GM19023 (cell line): Measurements from ENCODE around the gene IGSF10.

Experiments used
- ATAC-seq: cut with Tn5 transposase; IDR thresholded peaks from one replicate; pipeline ENCODE4 v1.9.1; 2021; ENCODE audit warnings: mild to moderate bottlenecking, moderate library complexity; ENCODE audit not compliant: unreplicated experiment

IGSF10 gene

DNA sequence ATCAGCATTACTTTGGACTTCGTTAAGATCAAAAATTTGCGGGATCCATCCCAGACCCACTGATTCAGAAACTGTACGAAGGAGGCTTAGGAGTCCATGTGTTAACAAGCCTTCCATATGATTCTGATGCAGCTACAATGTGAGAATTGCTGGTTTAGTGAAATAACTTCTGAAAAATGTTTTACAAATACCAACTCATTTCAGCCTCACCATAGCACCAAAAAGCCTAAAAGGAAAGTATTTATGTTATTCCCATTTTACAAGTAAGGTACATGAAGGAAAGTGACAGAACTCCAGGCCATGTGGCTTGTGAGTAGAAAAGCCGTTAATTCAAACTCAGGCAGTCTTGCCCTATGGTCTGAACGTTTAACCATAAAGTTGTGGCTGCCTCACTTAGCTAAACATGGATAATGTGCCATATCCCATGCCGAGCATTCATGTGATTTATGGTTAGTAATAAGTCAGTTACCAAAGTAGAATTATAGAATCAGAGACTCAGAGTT is 1.5 kb upstream of the IGSF10 start:
- no peak for ATAC-seq

- ATAC-seq: no peak
Measured at GRCh38 chr3:151460228-151460627, 633 bp downstream of the IGSF10 start.

GRCh38 chr3:151459358-151459757 is 1.5 kb downstream of the IGSF10 start:
- ATAC-seq: no peak

DNA sequence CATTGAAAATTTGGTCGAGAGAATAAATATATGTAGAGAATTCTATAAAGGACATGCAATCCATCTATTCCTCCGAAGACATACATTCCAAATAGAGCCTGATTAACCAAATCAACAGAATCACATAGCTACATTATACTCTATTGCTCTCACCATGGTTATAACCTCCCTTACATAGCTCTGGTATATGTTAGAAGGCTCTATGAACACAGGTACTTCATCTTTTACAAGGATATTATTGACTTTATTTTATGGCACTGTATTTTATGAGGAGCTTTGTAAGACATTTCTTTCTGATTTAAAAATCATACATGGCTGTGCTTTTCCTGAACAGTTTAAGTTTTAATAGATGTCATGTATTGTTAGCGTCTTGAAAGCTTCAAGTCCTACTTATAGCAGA is 4.8 kb downstream of the IGSF10 start:
- ATAC-seq: no peak

GRCh38 chr3:151452841-151453240 is 8.0 kb downstream of the IGSF10 start:
- ATAC-seq: no peak

GRCh38 chr3:151452368-151452767 is 8.5 kb downstream of the IGSF10 start:
- no peak for ATAC-seq

DNA sequence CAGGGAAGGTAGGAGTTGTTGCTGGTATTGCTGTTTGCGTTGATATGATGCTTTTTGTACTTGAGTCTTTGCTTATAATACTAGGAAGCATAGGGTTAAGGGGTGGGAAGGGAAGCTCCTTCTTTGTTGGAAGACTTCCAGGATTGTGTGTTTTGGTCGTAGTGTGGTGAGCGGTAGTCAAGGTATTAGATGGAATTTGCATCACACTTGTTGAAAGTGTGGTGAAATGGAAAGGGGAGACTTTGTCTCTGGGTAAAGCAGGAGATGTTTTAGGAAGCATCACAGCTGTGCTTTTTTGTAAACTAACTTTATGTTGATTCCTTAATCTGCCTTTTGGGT is 14.9 kb downstream of the IGSF10 start:
- ATAC-seq: no peak

- no peak for ATAC-seq
Measured at GRCh38 chr3:151445273-151446001, 15.4 kb downstream of the IGSF10 start.

DNA sequence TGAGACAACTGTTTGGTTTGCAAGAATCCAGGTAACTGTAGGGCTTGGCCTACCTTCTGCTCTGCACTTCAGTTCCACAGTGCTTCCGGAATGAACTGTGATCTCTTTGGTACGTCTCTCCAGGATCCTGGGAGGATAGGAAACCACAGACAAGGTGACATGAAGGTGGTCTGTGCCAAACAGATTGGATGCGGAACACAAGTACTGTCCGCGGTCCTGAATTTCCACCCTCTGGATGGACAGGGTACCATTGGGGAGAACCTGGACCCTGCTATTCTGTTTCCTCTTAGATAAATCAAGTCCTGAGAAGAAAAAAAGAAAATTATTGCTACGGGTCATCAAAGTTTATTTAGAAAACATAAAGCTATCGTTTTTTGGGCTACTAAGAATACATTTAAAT is 17.3 kb downstream of the IGSF10 start:
- ATAC-seq: no peak

DNA sequence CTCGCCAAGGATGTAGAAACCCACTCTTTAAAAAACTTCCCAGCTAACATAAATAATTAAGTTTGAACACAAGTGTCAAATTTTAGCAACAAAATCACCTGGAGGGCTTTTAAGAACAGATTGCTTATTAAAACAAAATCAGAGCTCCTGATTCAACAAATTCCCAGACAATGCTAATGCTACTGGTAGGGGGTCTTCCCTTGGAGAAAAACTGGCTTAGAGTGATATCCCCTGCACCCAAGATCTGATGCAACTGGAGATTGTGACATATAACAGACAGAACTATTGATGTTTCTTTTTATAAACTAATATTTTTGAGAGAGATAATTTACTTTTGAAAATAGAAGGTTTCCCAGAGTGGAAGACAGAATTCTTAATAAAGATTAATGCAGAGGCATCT is 19.9 kb downstream of the IGSF10 start:
- no peak for ATAC-seq

- no peak for ATAC-seq
Measured at GRCh38 chr3:151439652-151440125, 21.2 kb downstream of the IGSF10 start.

DNA sequence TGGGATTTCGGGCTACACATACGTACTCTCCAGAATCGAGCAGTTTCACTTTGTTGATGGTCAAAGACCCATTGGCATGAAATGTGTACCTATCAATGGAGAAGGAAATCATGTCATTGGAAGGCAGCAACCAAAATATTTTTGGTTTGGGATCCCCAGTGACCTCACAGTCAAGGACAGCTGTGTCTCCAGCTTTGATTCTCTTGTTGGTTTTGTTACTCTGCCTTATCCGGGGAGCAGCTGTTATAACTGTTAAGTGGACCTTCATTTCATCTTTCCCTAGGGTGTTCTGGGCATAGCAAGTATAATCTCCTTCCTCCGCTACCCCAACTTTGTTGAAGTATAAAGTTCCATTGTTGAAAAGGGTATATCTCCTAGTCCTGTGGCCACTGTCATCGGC is 23.0 kb downstream of the IGSF10 start:
- ATAC-seq: no peak

DNA sequence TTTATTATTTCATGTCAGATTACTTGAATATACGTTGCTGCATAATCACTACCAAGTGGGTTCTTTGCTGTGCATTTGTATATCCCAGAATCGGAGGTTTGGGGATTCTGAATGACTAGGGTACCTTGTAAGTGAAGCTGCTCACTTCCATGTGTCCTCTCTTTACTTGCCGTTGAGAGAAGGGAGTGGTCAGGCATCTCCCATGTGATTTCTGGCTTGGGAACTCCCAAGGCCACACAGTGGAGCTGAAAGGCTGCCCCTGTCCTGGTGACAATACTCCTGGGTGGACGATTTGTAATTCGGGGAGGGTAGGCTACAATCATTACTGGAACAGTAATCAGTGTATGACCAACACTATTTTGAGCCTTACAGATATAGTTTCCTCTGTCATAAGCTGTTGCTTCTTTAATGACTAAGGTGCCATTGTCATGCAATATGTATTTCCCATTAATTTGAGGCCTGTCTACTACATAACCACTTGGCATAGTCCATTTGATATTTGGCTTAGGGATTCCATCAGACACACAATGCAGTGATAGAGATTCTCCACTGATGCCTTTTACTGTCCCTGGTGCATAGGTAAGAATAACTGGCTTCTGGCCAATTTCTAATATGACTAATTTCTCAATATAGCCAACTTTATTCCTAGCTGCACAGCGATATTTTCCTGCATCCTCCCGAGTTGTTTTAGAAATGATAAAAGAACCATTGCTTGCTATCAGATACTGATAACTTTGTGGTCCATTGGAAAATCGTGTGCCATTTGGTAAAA is 24.0 kb downstream of the IGSF10 start:
- no peak for ATAC-seq

- ATAC-seq: no peak
Measured at GRCh38 chr3:151434151-151434890, 26.5 kb downstream of the IGSF10 start.

DNA sequence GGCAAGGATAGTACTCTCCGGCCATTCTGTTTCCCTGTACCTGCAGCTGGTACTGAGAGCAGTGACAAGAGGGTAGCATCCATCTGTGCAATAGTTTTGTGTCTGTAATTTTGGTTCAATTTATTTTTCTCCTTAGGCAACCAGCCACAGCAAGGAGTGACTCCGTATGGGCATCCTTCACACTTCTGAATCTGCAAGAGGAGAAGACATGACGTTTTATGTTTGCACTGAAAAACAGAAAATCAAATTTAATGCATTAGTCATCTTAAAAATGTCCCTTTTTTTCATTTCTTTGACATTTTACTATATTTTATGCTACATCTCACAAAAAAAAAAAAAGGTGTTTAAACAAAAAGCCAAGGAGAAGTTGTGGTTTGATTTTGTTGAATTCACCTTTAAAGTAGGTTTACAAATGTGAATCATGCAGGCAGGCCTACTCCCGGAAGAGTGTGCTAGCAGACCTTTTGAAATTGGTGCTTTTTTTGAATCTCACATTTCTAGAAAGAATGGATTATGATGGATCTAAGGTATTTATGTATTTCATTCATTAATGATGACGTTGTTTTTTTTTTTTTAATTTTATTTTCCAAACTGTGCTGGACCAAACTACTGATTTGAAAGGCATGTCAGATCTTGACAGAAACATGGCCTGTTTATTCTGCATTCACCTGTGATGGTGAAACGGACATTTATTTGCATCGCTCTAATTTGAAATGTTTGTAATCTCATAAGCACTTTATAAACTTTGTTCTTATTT is 28.1 kb downstream of the IGSF10 start:
- ATAC-seq: no peak

DNA sequence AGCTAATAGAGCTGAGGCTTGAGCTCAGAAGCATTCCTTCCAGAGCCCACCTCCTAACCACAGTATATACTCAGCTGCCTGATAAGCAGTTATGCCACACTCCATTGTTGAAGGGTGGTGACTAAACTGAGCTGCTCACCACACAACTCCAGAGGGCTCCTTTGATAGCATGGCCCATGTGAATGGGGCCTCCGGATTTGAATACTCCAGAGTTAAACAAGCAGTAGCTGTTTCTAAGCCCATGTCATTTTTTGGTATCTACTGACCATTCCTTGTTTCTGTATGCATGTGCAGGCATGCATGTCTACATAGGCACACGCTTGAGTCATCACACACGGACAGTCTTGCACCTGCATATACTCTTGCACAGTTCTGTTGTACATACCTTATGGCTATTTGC is 28.9 kb downstream of the IGSF10 start:
- ATAC-seq: no peak

DNA sequence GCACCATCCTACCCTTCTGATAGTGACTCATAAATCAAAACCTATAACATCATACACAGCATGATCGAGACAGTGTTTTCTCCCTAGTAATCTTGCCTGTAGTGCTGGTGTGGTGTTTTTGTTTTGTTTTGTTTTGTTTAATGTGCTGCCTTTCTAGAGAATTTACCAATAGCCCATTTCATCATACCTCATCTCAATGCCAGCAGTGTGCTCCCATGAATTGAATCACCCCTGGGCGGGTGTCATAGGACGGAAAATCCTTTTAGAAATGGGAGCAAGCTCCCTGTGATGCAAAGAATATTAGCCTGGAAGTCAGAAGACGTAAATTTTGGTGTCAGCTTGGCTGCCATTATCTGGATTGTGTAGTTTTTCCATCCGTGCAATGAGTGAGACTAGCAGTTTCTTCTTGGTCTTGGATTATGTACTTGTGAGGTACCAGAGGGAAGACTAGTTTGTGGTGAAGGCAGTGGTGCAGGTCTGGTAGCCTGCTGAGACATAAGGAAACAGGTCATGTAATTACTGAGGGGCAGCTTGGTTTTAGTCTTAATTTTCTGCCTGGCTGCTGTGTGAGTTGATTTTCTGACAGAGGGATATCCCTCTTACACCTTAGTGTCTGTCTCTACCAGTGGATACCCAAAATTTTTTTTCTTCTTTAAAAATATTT is 29.9 kb downstream of the IGSF10 start:
- no peak for ATAC-seq

GRCh38 chr3:151428386-151428785 is 32.5 kb downstream of the IGSF10 start:
- no peak for ATAC-seq

DNA sequence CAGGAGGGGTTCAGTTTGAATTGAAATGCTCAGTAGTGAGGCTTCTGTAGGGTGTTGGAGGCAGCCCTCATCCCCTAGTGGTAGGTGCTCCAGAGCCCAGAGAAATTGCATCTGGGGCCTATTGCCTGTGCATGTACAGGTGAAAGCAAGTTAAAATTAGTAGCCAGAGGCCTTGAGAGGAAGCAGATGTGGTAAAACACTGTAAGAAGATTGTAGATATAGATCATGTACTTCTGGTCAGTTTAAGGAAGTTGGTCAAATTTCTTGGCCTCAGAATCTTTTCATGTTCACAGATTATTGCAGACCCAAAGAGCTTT is 34.6 kb downstream of the IGSF10 start:
- peak; percentile 48 for ATAC-seq

- peak; percentile 29 for ATAC-seq
Measured at GRCh38 chr3:151425627-151426340, 35.1 kb downstream of the IGSF10 start.
